ENCODE measurements around the gene DERA. TPM values are rescaled to one million over a fixed set of nuclear protein-coding genes. Genes with fewer than 3 reads are reported as not detected.
"Not testable (repeated sequence)": the region's sequence is repeated elsewhere in the genome, so short reads cannot be mapped to it uniquely, and the experiment has no call there.

Gene DERA
- total RNA-seq, 1 donor from 2014 or later = 20.4 TPM

- intact Hi-C loops (cut with micrococcal nuclease) = no loop called here
These were observed 91.7 kb downstream of the DERA start for GRCh38 chr12:16002880-16003279.

GRCh38 chr12:16003460-16003859 lies 92.3 kb downstream of the DERA start:
- intact Hi-C loops (cut with micrococcal nuclease) = no loop called here

- intact Hi-C loops (cut with micrococcal nuclease) = no loop called here
These were observed 95.6 kb downstream of the DERA start for GRCh38 chr12:16006752-16007151.

GRCh38 chr12:16008421-16008824 lies 97.3 kb downstream of the DERA start:
- intact Hi-C loops (cut with micrococcal nuclease) = no loop called here

GRCh38 chr12:16012117-16012516 lies 101.0 kb downstream of the DERA start:
- intact Hi-C loops (cut with micrococcal nuclease) = no loop called here

- intact Hi-C loops (cut with micrococcal nuclease) = not testable (repeated sequence)
These were observed 102.6 kb downstream of the DERA start for GRCh38 chr12:16013722-16014121.

- intact Hi-C loops (cut with micrococcal nuclease) = not testable (repeated sequence)
These were observed 103.3 kb downstream of the DERA start for GRCh38 chr12:16014394-16014793.

- intact Hi-C loops (cut with micrococcal nuclease) = no loop called here
These were observed 105.6 kb downstream of the DERA start for GRCh38 chr12:16016748-16017147.

- intact Hi-C loops (cut with micrococcal nuclease) = no loop called here
These were observed 107.2 kb downstream of the DERA start for GRCh38 chr12:16018306-16018705.

- intact Hi-C loops (cut with micrococcal nuclease) = no loop called here
These were observed 108.0 kb downstream of the DERA start for GRCh38 chr12:16019136-16019535.

GRCh38 chr12:16020031-16020430 lies 108.9 kb downstream of the DERA start:
- intact Hi-C loops (cut with micrococcal nuclease) = no loop called here

- intact Hi-C loops (cut with micrococcal nuclease) = no loop called here
These were observed 109.9 kb downstream of the DERA start for GRCh38 chr12:16021026-16021425.

GRCh38 chr12:16021676-16022075 lies 110.5 kb downstream of the DERA start:
- intact Hi-C loops (cut with micrococcal nuclease) = no loop called here

- intact Hi-C loops (cut with micrococcal nuclease) = no loop called here
These were observed 115.9 kb downstream of the DERA start for GRCh38 chr12:16027002-16027401.

- intact Hi-C loops (cut with micrococcal nuclease) = no loop called here
These were observed 119.6 kb downstream of the DERA start for GRCh38 chr12:16030744-16031143.

- intact Hi-C loops (cut with micrococcal nuclease) = no loop called here
These were observed 123.1 kb downstream of the DERA start for GRCh38 chr12:16034136-16034817.

- intact Hi-C loops (cut with micrococcal nuclease) = no loop called here
These were observed 124.9 kb downstream of the DERA start for GRCh38 chr12:16036073-16036472.

GRCh38 chr12:16037533-16037932 lies 126.4 kb downstream of the DERA start:
- intact Hi-C loops (cut with micrococcal nuclease) = no loop called here

GRCh38 chr12:16043480-16043879 lies 132.3 kb downstream of the DERA start:
- intact Hi-C loops (cut with micrococcal nuclease) = no loop called here

GRCh38 chr12:16046266-16046665 lies 135.1 kb downstream of the DERA start:
- intact Hi-C loops (cut with micrococcal nuclease) = no loop called here

GRCh38 chr12:16048511-16048910 lies 137.4 kb downstream of the DERA start:
- intact Hi-C loops (cut with micrococcal nuclease) = no loop called here

- intact Hi-C loops (cut with micrococcal nuclease) = no loop called here
These were observed 145.8 kb downstream of the DERA start for GRCh38 chr12:16056910-16057309.

GRCh38 chr12:16057351-16057751 lies 146.2 kb downstream of the DERA start:
- intact Hi-C loops (cut with micrococcal nuclease) = not testable (repeated sequence)

GRCh38 chr12:16062611-16063010 lies 151.5 kb downstream of the DERA start:
- intact Hi-C loops (cut with micrococcal nuclease) = no loop called here

Data from T-helper 2 cell treated with Interferon-gamma antibody and Interleukin-4, amounts not matched to agents 100 ng/mL and 5 ng/mL, for 36 hours (primary cell).